Right lobe of liver (tissue), 6 donors: ENCODE data around the gene DHX57. TPM values are rescaled to one million over a fixed set of nuclear protein-coding genes. Genes with fewer than 3 reads are reported as not detected.

Experiments used
- ATAC-seq, 4 donors: fragments of 200-7000 bp; cut with Tn5 transposase; one replicate each; pipeline ENCODE4 v1.9.1; 2020; ENCODE audit warnings: mild to moderate bottlenecking in 4 of 4, moderate library complexity in 4 of 4
- DNase-seq, 3 donors: peaks; one replicate each; pipeline ENCODE4 v3.0.0-alpha.2; 2020
- H3K27ac ChIP-seq, 3 donors: fragments of 200-600 bp; one replicate each; pipeline ENCODE4 v1.8.0; 2022
- H3K27me3 ChIP-seq, 2 donors: fragments of 200-600 bp; one replicate each; pipeline ENCODE4 v1.8.0; 2022
- H3K36me3 ChIP-seq, 4 donors: fragments of 200-600 bp; sonication (generic) in 1 of 4; one replicate each; pipeline versions ENCODE4 v1.5.1 to v1.8.0; 2017 to 2022; ENCODE audit warnings: control low read depth in 1 of 4
- H3K4me1 ChIP-seq, 4 donors: fragments of 200-600 bp; sonication (generic) in 1 of 4; one replicate each; pipeline versions ENCODE4 v1.5.1 to v1.8.0; 2017 to 2022; ENCODE audit warnings: control low read depth in 1 of 4
- H3K4me3 ChIP-seq, 3 donors: fragments of 200-600 bp; one replicate each; pipeline ENCODE4 v1.8.0; 2022
- H3K9me3 ChIP-seq, 4 donors: fragments of 200-600 bp; sonication (generic) in 1 of 4; one replicate each; pipeline versions ENCODE4 v1.5.1 to v1.8.0; 2017 to 2022; ENCODE audit warnings: control low read depth in 1 of 4
- POLR2A ChIP-seq: fragments of 450-650 bp; IDR thresholded peaks from one replicate; pipeline ENCODE4 v1.6.1; 2017; ENCODE audit warnings: antibody characterized with exemption, mild to moderate bottlenecking
- WGBS: methylation state at CpG from one replicate; pipeline ENCODE4 v1.1.6; 2018; ENCODE audit warnings: low coverage, low lambda C conversion rate; ENCODE audit not compliant: insufficient coverage; ENCODE audit errors: missing lambda C conversion rate; 5-methylcytosine and 5-hydroxymethylcytosine counted together
- intact Hi-C, 2 donors: fragments of 100-400 bp; cut with DNase I; formaldehyde crosslinking; loops; one replicate each; pipeline versions ENCODE4 v1.11.2 to v1.14.1; 2022
- total RNA-seq, 6 experiments: library from RNA; depleted of rRNA in 2 of 6; stranded (reverse); fragments of >200 nt in 2 of 6; fragmentation: NEBNext Ultra II Directional in 3 of 6; extraction: Animal tissue kit (Norgen Biotek cat#: 25700) in 3 of 6; gene quantifications; one replicate each; pipeline versions ENCODE4 v1.1.0 to v1.2.4, GENCODE V29; 2016 to 2023
- TF ChIP-seq, protein P1 (sequence below), 4 donors: fragments of 200-600 bp in 3 of 4; fragments of 450-650 bp in 1 of 4; IDR thresholded peaks; one replicate each; pipeline versions ENCODE4 v1.5.1 to v1.8.0; 2016 to 2022; ENCODE audit warnings: antibody characterized with exemption in 4 of 4, mild to moderate bottlenecking in 2 of 4
- donor health status: DM: no; HTN: yes; CAD: no.
- donor health status: DM: no; HTN: no; CAD: no.
- donor health status: DM: no; HTN: no; CAD: no.
- donor health status: DM: no; HTN: yes; CAD: no.
- donor health status: DM: no; HTN: yes; CAD: no.

The DHX57 gene
- total RNA-seq, 6 experiments from 2014 or later = 4.4 to 6.4 (median 4.9) TPM

DNA sequence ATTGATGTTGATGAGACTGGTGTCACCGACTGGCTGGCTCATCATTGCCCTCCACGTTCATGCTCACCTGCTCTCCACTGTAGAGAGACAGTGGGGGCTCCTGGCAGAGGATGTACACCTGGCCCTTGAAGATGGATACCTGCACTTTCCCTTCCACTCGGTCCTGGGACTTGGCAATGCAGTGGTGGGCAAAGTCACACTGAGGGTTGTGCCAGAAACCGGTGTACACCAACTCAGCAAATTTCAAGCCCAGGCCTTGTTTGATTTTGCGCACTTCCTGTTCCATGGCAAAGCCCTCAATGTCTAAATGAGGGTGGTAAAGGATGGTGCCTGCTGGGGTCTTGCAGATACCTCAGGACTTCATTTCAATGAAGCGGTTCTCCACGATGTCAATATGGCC is 65.2 kb downstream of the DHX57 start:
- Histone ChIP-seq H3K27me3 (no peaks in the 10 kb centered on the region), H3K36me3 (no peaks in the 10 kb centered on the region), H3K27ac (peak overlapping the region in 1 of 3 donors; percentile 63), H3K4me1 (peaks cover 0 to 12% (median 0%) of the 10 kb centered on the region in 4 donors), H3K4me3 (peak overlapping the region in 1 of 3 donors; percentile 35), H3K9me3 (no peaks in the 10 kb centered on the region)
- TF ChIP-seq, protein P1, sequence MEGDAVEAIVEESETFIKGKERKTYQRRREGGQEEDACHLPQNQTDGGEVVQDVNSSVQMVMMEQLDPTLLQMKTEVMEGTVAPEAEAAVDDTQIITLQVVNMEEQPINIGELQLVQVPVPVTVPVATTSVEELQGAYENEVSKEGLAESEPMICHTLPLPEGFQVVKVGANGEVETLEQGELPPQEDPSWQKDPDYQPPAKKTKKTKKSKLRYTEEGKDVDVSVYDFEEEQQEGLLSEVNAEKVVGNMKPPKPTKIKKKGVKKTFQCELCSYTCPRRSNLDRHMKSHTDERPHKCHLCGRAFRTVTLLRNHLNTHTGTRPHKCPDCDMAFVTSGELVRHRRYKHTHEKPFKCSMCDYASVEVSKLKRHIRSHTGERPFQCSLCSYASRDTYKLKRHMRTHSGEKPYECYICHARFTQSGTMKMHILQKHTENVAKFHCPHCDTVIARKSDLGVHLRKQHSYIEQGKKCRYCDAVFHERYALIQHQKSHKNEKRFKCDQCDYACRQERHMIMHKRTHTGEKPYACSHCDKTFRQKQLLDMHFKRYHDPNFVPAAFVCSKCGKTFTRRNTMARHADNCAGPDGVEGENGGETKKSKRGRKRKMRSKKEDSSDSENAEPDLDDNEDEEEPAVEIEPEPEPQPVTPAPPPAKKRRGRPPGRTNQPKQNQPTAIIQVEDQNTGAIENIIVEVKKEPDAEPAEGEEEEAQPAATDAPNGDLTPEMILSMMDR (IDR thresholded peaks at IDR 0.05) = no peak
- TF ChIP-seq POLR2A = no peak
- ATAC-seq = peak; percentile 17 to 88 (median 70)
- peak in 2 of 3 donors; percentile 64 to 79 for DNase-seq
- WGBS = 56% methylated on average over 3 of the region's 7 CpGs
- intact Hi-C loops = no loop called here

GRCh38 chr2:38808677-38809076 is 67.1 kb downstream of the DHX57 start:
- intact Hi-C loops = no loop called here
- ATAC-seq (no peak), DNase-seq (no peak)
- Histone ChIP-seq H3K4me3 (no peak overlapping the region), H3K27me3 (no peaks in the 10 kb centered on the region), H3K4me1 (peaks cover 0 to 12% (median 0%) of the 10 kb centered on the region in 4 donors), H3K9me3 (no peaks in the 10 kb centered on the region), H3K27ac (no peak overlapping the region), H3K36me3 (no peaks in the 10 kb centered on the region)
- 100% methylated on average over 1 of the region's 1 CpG for WGBS
- no peak for TF ChIP-seq POLR2A
- TF ChIP-seq, protein P1 (IDR thresholded peaks at IDR 0.05) = no peak

GRCh38 chr2:38806733-38807059 is 69.0 kb downstream of the DHX57 start:
- Histone ChIP-seq H3K27ac (no peak overlapping the region), H3K4me3 (no peak overlapping the region), H3K27me3 (no peaks in the 10 kb centered on the region), H3K4me1 (peaks cover 0 to 12% (median 0%) of the 10 kb centered on the region in 4 donors), H3K9me3 (no peaks in the 10 kb centered on the region), H3K36me3 (no peaks in the 10 kb centered on the region)
- DNase-seq = no peak
- ATAC-seq = no peak
- no peak for TF ChIP-seq POLR2A
- TF ChIP-seq, protein P1 (IDR thresholded peaks at IDR 0.05) = no peak
- intact Hi-C loops = no loop called here

GRCh38 chr2:38806015-38806732 is 69.6 kb downstream of the DHX57 start:
- H3K9me3 ChIP-seq = no peaks in the 10 kb centered on the region
- intact Hi-C loops = no loop called here
- no peaks in the 10 kb centered on the region for H3K36me3 ChIP-seq
- no peak for TF ChIP-seq POLR2A
- TF ChIP-seq, protein P1 (IDR thresholded peaks at IDR 0.05) = no peak
- 68% methylated on average over 2 of the region's 2 CpGs for WGBS
- DNase-seq (no peak), ATAC-seq (peak in 2 of 4 donors; percentile 20 to 62)
- peaks cover 0 to 11% (median 0%) of the 10 kb centered on the region in 4 donors for H3K4me1 ChIP-seq
- no peaks in the 10 kb centered on the region for H3K27me3 ChIP-seq
- H3K27ac ChIP-seq = no peak overlapping the region
- no peak overlapping the region for H3K4me3 ChIP-seq
